HepG2 (cell line): ENCODE measurements around the gene ZCCHC10. TPM values are rescaled to one million over a fixed set of nuclear protein-coding genes. Genes with fewer than 3 reads are reported as not detected.

Source experiments
- AHR ChIP-seq: IDR thresholded peaks from 2 replicates; pipeline ENCODE4 v1.6.1; 2018; ENCODE audit warnings: missing genetic modification reagents, missing compliant biosample characterization
- MAFF ChIP-seq: IDR thresholded peaks from 2 replicates; pipeline ENCODE4 v1.6.1; 2011; ENCODE audit warnings: low read depth, low read length, improper control_type of control experiment
- MED13 ChIP-seq: sonication (generic); formaldehyde crosslinking; IDR thresholded peaks from 2 replicates; pipeline ENCODE4 v1.5.0; 2020; ENCODE audit warnings: missing genetic modification reagents
- NR2F2 ChIP-seq: IDR thresholded peaks from 2 replicates; pipeline ENCODE4 v1.6.1; 2012; ENCODE audit warnings: low read depth, inconsistent platforms, borderline replicate concordance
- RARA ChIP-seq: IDR thresholded peaks from 2 replicates; pipeline ENCODE4 v1.6.1; 2016; ENCODE audit warnings: missing genetic modification reagents, missing compliant biosample characterization
- TFDP1 ChIP-seq: IDR thresholded peaks from 2 replicates; pipeline ENCODE4 v1.6.1; 2016; ENCODE audit warnings: missing compliant biosample characterization, missing genetic modification reagents, borderline replicate concordance
- ZFP1 ChIP-seq: IDR thresholded peaks from 2 replicates; pipeline ENCODE4 v1.6.1; 2016
- ZFP82 ChIP-seq: sonication (generic); formaldehyde crosslinking; IDR thresholded peaks from 2 replicates; pipeline ENCODE4 v1.5.1; 2020; ENCODE audit warnings: mild to moderate bottlenecking, missing genetic modification reagents, borderline replicate concordance
- ZNF121 ChIP-seq: sonication (generic); formaldehyde crosslinking; IDR thresholded peaks from 2 replicates; pipeline ENCODE4 v1.5.0; 2020; ENCODE audit warnings: mild to moderate bottlenecking, missing genetic modification reagents
- ZNF205 ChIP-seq: IDR thresholded peaks from 2 replicates; pipeline ENCODE4 v1.6.1; 2018; ENCODE audit warnings: missing biosample characterization, missing genetic modification reagents
- ZNF407 ChIP-seq: sonication (generic); formaldehyde crosslinking; IDR thresholded peaks from one replicate; pipeline ENCODE4 v1.5.1; 2020; ENCODE audit warnings: mild to moderate bottlenecking, missing genetic modification reagents; ENCODE audit errors: not compliant biosample characterization
- ZNF451 ChIP-seq: sonication (generic); formaldehyde crosslinking; IDR thresholded peaks from 2 replicates; pipeline ENCODE4 v1.5.0; 2020; ENCODE audit warnings: mild to moderate bottlenecking, missing genetic modification reagents
- ZNF746 ChIP-seq: sonication (generic); formaldehyde crosslinking; IDR thresholded peaks from 2 replicates; pipeline ENCODE4 v1.8.0; 2022; ENCODE audit warnings: mild to moderate bottlenecking, missing genetic modification reagents
- polyA plus RNA-seq, 8 experiments: library from polyadenylated mRNA; depleted of rRNA in 3 of 8; stranded (reverse) in 7 of 8; unstranded in 1 of 8; fragments of >200 nt; fragmentation: Illumina TruSeq in 4 of 8; extraction: Trizol in 4 of 8; gene quantifications; 2 replicates each; pipeline versions ENCODE4 v1.2.1 to v1.2.3, GENCODE V29; 2011 to 2016; ENCODE audit warnings: low read depth in 4 of 8, missing spikeins in 1 of 8, mixed read lengths in 1 of 8; ENCODE audit not compliant: insufficient read depth in 1 of 8
- total RNA-seq, 5 experiments: library from RNA; depleted of rRNA; stranded (reverse); fragments of >200 nt; fragmentation: Illumina TruSeq; extraction: Trizol; gene quantifications; 2 replicates each; pipeline ENCODE4 v1.2.3, GENCODE V29; 2016; ENCODE audit warnings: low read depth in 1 of 5
- TF ChIP-seq, protein P1 (sequence below): sonication (generic); formaldehyde crosslinking; IDR thresholded peaks from 2 replicates; pipeline ENCODE4 v1.4.0; 2020; ENCODE audit warnings: missing genetic modification reagents
- TF ChIP-seq, protein P2 (sequence below): sonication (generic); formaldehyde crosslinking; IDR thresholded peaks from 2 replicates; pipeline ENCODE4 v1.4.0; 2020; ENCODE audit warnings: missing genetic modification reagents, mild to moderate bottlenecking, borderline replicate concordance

Gene ZCCHC10
- total and polyA plus RNA-seq, 2 of the 13 experiments (the other 11 are each of a cell fraction or from before 2014, with no cell fraction given), result 40.7 to 48.2 TPM

GRCh38 chr5:133052317-133053175, 26.2 kb upstream of the ZCCHC10 start (continued):
- TF ChIP-seq, protein P1, sequence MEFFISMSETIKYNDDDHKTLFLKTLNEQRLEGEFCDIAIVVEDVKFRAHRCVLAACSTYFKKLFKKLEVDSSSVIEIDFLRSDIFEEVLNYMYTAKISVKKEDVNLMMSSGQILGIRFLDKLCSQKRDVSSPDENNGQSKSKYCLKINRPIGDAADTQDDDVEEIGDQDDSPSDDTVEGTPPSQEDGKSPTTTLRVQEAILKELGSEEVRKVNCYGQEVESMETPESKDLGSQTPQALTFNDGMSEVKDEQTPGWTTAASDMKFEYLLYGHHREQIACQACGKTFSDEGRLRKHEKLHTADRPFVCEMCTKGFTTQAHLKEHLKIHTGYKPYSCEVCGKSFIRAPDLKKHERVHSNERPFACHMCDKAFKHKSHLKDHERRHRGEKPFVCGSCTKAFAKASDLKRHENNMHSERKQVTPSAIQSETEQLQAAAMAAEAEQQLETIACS (CRISPR knock-in tag), result no peak
- no peak for TF ChIP-seq NR2F2
- no peak for TF ChIP-seq TFDP1 (CRISPR knock-in tag)
- TF ChIP-seq RARA (CRISPR knock-in tag), result no peak
- no peak for TF ChIP-seq ZNF451 (CRISPR knock-in tag)
- TF ChIP-seq ZFP1 (CRISPR knock-in tag), result no peak
- TF ChIP-seq, protein P2, sequence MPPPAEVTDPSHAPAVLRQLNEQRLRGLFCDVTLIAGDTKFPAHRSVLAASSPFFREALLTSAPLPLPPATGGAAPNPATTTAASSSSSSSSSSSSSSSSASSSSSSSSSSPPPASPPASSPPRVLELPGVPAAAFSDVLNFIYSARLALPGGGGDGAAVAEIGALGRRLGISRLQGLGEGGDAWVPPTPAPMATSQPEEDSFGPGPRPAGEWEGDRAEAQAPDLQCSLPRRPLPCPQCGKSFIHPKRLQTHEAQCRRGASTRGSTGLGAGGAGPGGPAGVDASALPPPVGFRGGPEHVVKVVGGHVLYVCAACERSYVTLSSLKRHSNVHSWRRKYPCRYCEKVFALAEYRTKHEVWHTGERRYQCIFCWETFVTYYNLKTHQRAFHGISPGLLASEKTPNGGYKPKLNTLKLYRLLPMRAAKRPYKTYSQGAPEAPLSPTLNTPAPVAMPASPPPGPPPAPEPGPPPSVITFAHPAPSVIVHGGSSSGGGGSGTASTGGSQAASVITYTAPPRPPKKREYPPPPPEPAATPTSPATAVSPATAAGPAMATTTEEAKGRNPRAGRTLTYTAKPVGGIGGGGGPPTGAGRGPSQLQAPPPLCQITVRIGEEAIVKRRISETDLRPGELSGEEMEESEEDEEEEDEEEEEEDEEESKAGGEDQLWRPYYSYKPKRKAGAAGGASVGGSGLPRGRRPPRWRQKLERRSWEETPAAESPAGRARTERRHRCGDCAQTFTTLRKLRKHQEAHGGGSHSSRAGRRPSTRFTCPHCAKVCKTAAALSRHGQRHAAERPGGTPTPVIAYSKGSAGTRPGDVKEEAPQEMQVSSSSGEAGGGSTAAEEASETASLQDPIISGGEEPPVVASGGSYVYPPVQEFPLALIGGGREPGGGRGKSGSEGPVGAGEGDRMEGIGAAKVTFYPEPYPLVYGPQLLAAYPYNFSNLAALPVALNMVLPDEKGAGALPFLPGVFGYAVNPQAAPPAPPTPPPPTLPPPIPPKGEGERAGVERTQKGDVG, result no peak; the same call in 1 of the 2 replicates
- TF ChIP-seq MED13 (CRISPR knock-in tag), result no peak
- no peak for TF ChIP-seq ZNF121 (CRISPR knock-in tag)
- 0 out of 2 replicates have a peak, but pooled peaks have one; percentile 44 for TF ChIP-seq ZFP82 (CRISPR knock-in tag)
- no peak for TF ChIP-seq ZNF746 (CRISPR knock-in tag)
- no peak for TF ChIP-seq MAFF
- no peak for TF ChIP-seq ZNF205 (CRISPR knock-in tag)
- TF ChIP-seq ZNF407 (CRISPR knock-in tag), result no peak
- no peak for TF ChIP-seq AHR (CRISPR knock-in tag)
